Large intestine (tissue), 3 donors: ENCODE data around the gene GREB1. TPM values are rescaled to one million over a fixed set of nuclear protein-coding genes. Genes with fewer than 3 reads are reported as not detected.

Experiments
- DNase-seq, 2 donors: peaks; one replicate each; pipeline versions ENCODE4 v3.0.0 to v3.0.0-alpha.2; 2013
- H3K27ac ChIP-seq: one replicate; pipeline ENCODE4 v1.5.1; 2013; ENCODE audit warnings: low read length
- H3K27me3 ChIP-seq: 2 replicates; pipeline ENCODE4 v1.6.1; 2013; ENCODE audit warnings: low read length; ENCODE audit not compliant: control insufficient read depth, insufficient read depth
- H3K36me3 ChIP-seq: 2 replicates; pipeline ENCODE4 v1.6.1; 2013; ENCODE audit warnings: low read length; ENCODE audit not compliant: control insufficient read depth, insufficient read depth
- H3K4me1 ChIP-seq: one replicate; pipeline ENCODE4 v1.6.1; 2013; ENCODE audit warnings: low read length; ENCODE audit not compliant: control insufficient read depth, insufficient read depth
- H3K4me3 ChIP-seq: one replicate; pipeline ENCODE4 v1.5.1; 2013; ENCODE audit warnings: low read length
- H3K9me3 ChIP-seq: one replicate; pipeline ENCODE4 v1.6.1; 2013; ENCODE audit warnings: mild to moderate bottlenecking, low read depth, low read length, moderate library complexity; ENCODE audit not compliant: control insufficient read depth
- WGBS: methylation state at CpG from one replicate; pipeline ENCODE4 v1.1.5; 2013; ENCODE audit warnings: low lambda C conversion rate; ENCODE audit not compliant: insufficient coverage; 5-methylcytosine and 5-hydroxymethylcytosine counted together
- polyA plus RNA-seq: library from polyadenylated mRNA; unstranded; fragments of 120-200 nt; gene quantifications from one replicate; pipeline ENCODE4 v1.2.1, GENCODE V29; 2013

The GREB1 gene
- polyA plus RNA-seq, 1 donor: 2.6 TPM

DNA sequence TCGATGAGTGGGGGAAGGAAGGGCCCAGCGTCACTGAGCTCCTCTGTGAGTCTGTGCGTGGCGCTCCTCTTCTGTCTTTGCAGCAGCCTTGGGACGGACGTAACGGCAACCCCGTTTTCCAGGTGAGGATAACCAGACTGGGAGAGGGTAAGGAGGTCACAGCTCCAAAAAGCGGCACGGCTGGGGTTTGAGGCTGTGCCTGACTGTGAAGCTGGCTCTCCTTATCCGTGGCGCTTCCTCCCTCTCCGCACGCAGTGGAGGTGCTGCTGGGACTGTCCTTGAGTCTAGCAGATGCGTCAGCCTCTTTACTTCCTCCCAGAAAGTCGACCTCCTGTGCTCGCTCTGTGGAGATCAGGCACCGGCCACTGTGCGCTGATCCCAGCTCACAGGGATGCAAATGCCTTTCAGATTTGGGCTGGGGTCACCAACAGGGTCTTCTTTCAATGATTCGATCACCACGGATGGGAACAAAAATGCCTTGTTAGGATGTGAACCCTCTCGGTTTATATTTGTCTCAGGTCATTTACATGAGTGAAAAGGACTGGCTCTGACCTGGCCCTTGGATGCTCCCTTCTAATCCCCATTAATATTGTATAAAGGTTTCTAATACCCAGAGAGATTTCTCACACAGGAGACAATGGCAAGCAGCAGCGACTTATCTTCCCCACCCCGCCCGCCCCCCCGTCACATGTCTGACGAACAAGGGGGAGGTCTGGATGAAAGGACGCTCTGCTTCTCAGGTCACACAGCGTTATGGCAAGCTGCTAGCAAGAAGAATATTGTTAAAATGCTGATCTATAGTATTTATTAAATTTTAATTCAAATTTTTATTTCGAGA lies 37.8 kb upstream of the GREB1 start:
- H3K4me1 ChIP-seq: no peaks in the 10 kb centered on the region
- H3K27me3 ChIP-seq: peaks cover 5% of the 10 kb centered on the region
- WGBS: 80% methylated on average over 1 of the region's 30 CpGs
- no peaks in the 10 kb centered on the region for H3K36me3 ChIP-seq
- no peak for DNase-seq
- H3K4me3 ChIP-seq: no peak overlapping the region
- no peaks in the 10 kb centered on the region for H3K9me3 ChIP-seq
- H3K27ac ChIP-seq: no peak overlapping the region

DNA sequence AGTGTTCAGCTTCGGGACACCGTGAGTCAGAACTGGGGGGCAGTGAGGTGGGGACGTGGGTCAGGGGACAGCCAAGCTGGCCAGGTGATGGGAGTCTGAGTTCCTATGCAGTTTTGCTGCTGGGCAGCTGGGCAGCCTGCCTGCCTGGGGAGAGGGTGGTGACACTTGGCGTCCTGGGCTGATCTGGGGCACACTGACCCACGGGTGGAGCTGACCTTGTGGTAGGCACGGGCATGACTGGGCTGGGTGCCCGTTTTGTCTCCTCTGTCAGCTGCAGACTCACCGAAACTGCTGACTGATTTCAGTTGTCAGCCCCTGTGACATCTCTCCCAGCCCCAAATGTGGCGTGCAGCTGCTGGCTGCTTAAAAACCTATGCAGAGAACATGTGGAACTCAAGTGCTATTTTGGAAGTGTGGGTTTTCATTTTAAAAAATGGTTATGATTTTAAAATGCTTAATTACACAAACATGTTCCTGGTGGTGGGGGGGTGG lies 35.3 kb upstream of the GREB1 start:
- Histone ChIP-seq H3K27me3 (peaks cover 5% of the 10 kb centered on the region), H3K4me3 (no peak overlapping the region), H3K36me3 (no peaks in the 10 kb centered on the region), H3K9me3 (no peaks in the 10 kb centered on the region), H3K27ac (no peak overlapping the region), H3K4me1 (no peaks in the 10 kb centered on the region)
- DNase-seq: no peak
- no CpG with 5 or more reads among the region's 9 CpGs for WGBS

DNA sequence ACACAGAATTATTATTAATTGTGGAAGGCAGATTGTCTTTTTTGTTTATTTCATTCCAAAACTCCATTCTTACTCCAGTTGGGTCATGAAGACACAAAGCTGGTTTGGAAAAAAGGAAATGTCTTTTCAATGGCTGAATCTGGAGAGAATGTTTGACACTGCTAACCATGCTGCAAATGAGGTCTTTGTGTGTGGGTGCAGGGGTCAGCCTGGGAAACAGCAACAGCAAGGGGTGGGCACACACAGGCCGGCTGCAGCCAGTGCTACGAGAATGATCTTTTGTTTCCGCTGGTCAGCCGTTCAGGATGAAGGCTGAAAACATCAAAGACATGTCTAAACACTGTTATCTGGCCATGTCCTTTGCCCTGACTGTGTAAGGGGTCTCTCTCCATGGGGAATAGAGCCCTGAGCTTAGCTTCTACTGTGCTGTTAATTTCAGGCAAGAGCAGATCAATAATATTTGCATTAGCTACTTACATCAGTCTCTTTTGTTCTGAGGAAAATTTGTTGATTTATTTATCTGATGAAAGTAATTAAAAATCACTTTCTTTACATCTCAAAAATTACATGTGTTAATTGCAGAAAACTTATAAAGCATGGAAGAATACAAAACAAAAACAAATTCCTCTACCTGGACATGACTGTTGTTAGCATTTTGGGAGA lies 34.6 kb upstream of the GREB1 start:
- WGBS: no CpG with 5 or more reads among the region's 4 CpGs
- Histone ChIP-seq H3K27ac (no peak overlapping the region), H3K4me3 (no peak overlapping the region), H3K27me3 (peaks cover 5% of the 10 kb centered on the region), H3K36me3 (no peaks in the 10 kb centered on the region), H3K9me3 (no peaks in the 10 kb centered on the region), H3K4me1 (no peaks in the 10 kb centered on the region)
- DNase-seq: no peak

DNA sequence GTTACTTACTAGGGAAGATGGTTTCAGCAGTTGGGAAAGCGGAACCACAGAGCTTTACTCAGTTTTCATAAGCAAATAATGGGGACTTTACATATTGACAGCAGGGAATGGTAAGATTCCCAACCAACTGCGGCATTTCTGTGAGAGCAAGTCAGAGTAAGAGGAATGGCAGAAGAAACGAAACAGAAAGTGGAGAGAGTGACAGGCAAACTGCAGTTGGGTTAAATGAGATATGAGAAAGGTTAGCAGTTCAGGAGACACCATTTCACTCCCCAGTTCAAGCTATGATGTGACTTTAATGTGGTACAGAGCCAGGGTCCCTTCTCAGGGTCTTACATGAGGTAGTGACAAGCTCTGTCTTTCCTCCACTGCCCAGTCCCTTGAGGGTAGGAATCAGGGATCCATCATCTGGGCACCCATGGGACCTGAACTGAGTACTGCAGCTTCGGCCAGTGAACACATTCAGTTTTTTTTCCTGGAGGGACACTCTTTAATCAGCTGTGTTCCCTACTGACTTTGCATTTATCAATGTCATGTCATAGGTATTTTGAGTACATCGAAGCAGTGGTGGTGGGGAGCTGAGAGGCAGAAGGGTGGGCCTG lies 33.0 kb upstream of the GREB1 start:
- Histone ChIP-seq H3K27me3 (peaks cover under 1% of the 10 kb centered on the region), H3K4me1 (peaks cover 3% of the 10 kb centered on the region), H3K9me3 (no peaks in the 10 kb centered on the region), H3K4me3 (no peak overlapping the region), H3K27ac (no peak overlapping the region), H3K36me3 (no peaks in the 10 kb centered on the region)
- no peak for DNase-seq
- no CpG with 5 or more reads among the region's 5 CpGs for WGBS

DNA sequence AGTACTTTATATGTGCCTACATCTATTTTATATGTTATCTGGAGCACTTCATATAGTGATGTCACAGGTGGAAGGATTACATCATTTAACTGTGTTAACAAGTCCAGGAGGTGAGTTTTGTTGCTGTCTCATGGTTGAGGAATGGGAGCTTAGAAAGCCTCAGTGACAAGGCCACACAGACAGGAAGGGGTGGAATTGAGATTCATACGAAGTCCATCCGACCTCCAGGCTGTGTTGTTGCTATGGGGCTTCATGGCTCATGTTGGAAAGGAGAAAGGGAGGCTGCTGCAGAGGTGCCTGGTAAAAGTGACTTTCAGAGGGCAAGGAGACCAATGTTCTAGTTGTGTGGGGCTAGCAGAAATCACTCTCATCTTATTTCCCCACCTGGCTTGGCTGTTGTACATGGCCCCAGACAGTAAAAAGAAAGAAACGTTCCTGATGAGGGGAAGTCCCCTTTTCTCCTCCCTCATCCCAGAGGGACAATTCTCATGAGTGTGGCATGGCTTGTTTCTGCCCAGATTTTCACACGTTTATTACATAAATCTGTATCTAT lies 31.0 kb upstream of the GREB1 start:
- Histone ChIP-seq H3K27ac (no peak overlapping the region), H3K36me3 (no peaks in the 10 kb centered on the region), H3K4me3 (no peak overlapping the region), H3K4me1 (peaks cover 10% of the 10 kb centered on the region), H3K9me3 (no peaks in the 10 kb centered on the region), H3K27me3 (no peaks in the 10 kb centered on the region)
- WGBS: no CpG with 5 or more reads among the region's 4 CpGs
- no peak for DNase-seq

DNA sequence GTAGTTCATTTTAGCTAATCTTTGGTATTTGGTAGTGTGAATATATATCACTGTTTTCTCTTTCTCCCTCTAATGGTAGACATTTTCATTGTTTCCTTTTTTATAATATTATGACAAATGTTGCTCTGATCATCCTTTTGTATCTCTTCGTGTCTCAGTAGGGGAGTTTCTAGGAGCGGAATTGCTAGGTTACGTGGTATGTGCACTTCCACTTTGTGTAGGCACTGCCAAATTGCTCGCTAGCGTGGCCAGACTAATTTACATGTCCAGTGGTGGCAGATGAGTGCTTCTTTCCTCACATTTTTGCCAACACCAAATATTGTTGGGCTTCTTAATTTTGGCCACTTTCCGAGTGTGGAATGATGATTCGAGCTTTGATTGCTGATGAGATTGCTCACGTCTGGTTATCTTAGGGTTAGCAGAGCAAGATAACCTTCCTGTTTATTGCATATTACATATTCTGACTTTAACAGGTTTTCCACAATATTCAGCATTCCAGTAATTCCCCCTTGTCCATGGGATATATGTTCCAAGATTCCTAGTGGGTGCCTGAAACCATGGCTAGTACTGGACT lies 30.4 kb upstream of the GREB1 start:
- no peak overlapping the region for H3K4me3 ChIP-seq
- H3K9me3 ChIP-seq: no peaks in the 10 kb centered on the region
- no peak for DNase-seq
- 6% methylated on average over 3 of the region's 8 CpGs for WGBS
- H3K4me1 ChIP-seq: peaks cover 10% of the 10 kb centered on the region
- no peaks in the 10 kb centered on the region for H3K36me3 ChIP-seq
- H3K27ac ChIP-seq: no peak overlapping the region
- H3K27me3 ChIP-seq: no peaks in the 10 kb centered on the region

DNA sequence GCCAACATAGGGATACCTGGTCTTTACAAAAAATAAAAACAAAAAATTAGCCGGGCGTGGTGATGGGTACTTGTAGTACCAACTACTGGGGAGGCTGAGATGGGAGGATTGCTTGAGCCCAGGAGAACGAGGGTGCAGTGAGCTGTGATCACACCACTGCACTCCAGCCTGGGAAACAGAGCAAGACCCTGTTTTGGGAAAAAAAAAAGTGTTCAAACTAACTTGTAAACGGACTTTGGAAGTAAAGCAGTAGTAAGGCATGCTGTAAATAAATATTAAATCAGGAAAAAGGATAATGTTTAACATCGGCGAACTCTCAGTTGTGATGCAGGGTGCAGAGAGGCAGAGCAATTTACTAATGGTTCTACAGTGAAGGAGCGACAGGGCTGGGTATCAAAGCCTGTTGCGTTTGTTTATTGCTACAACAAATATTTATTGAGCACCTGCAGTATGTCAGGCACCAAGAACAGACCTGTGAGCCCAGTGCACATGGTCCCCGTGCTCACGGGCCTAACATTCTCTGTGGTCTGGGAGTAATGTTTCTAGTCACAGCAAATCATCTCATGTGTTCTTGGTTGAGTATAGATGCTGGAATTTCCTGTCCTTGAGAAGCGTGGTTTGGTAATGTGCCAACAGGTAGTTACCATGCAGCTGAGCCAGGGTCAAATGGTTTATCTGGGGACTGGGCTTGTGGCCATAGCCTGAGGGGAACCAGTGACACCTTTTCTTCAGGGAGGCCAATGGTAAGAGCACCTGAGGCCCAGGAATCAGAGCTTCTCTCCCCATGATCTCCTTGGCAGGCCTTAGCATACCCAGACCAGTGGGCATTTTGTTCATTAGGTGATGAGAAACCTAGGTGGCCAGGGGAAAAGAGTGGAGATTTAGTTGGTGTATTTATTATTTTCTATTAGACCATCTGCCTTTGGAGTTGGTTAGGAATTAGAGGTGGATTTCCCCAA lies 27.9 kb upstream of the GREB1 start:
- H3K27ac ChIP-seq: no peak overlapping the region

DNA sequence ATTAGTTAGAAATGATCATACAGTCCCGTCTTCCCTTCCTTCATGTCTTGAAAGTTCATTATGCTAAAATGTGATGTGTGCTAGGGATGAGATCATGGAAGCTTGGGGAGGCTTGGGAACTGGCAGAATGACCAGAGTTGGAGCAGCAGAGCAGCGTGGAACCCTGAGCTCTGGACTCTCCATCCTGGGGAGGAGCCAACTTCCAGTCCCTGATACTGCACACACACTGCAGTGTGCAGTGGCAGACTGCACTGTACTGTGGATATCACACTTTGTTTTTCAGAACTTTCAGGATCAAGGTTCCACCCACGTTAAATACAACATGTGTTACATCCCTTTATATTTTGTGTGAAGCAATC lies 27.3 kb upstream of the GREB1 start:
- WGBS: 67% methylated on average over 1 of the region's 3 CpGs
- no peak overlapping the region for H3K4me3 ChIP-seq
- H3K27me3 ChIP-seq: no peaks in the 10 kb centered on the region
- DNase-seq: no peak
- no peak overlapping the region for H3K27ac ChIP-seq
- no peaks in the 10 kb centered on the region for H3K36me3 ChIP-seq
- no peaks in the 10 kb centered on the region for H3K9me3 ChIP-seq
- H3K4me1 ChIP-seq: peaks cover 10% of the 10 kb centered on the region

More for the DNA sequence above, 27.9 kb upstream of the GREB1 start:
- H3K27me3 ChIP-seq: no peaks in the 10 kb centered on the region
- H3K4me3 ChIP-seq: no peak overlapping the region
- H3K4me1 ChIP-seq: peaks cover 10% of the 10 kb centered on the region
- H3K9me3 ChIP-seq: no peaks in the 10 kb centered on the region
- H3K36me3 ChIP-seq: no peaks in the 10 kb centered on the region
- 26% methylated on average over 3 of the region's 11 CpGs for WGBS
- peak in 1 of 2 donors; percentile 30 for DNase-seq

DNA sequence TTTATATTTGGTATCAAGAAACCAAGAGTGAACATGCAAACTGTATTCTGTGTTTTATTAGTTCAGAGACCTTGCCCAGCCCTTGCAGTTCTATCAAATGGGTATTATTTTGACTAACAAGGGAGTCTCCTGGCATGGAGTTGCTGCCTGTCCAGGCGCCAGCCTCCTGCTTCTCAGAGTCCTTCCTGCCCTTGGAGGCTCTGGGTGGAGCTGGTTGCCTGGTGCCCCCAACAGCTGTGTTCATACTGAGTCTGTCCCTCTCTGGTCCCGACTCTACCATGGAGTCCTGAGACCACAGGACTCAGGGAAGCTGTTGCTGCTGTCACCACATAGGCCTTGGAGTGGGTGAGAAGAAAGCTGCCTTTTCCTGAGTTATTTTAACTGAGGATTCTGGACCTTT lies 26.3 kb upstream of the GREB1 start:
- Histone ChIP-seq H3K4me1 (peaks cover 10% of the 10 kb centered on the region), H3K36me3 (no peaks in the 10 kb centered on the region), H3K4me3 (no peak overlapping the region), H3K9me3 (no peaks in the 10 kb centered on the region), H3K27ac (no peak overlapping the region), H3K27me3 (no peaks in the 10 kb centered on the region)
- DNase-seq: no peak
- WGBS: no CpG with 5 or more reads among the region's 2 CpGs
